Mammary epithelial cell (primary cell): ENCODE measurements around the gene CCDC61.

Experiments
- CTCF ChIP-seq, 2 donors: IDR thresholded peaks in 1 of 2; conservative IDR thresholded peaks in 1 of 2; 2 replicates each; pipeline ENCODE4 v1.5.1; 2011 to 2012; ENCODE audit warnings: inconsistent platforms in 2 of 2, low read length in 2 of 2, mild to moderate bottlenecking in 2 of 2, control low read depth in 1 of 2, low read depth in 1 of 2; ENCODE audit not compliant: insufficient read depth in 1 of 2; ENCODE audit errors: extremely low read depth in 1 of 2
- EZH2 ChIP-seq: IDR thresholded peaks from 2 replicates; pipeline ENCODE4 v1.6.1; 2012; ENCODE audit warnings: low read length, inconsistent platforms, borderline replicate concordance

- no peak for TF ChIP-seq CTCF (conservative IDR thresholded peaks at IDR 0.05 in 1 of 2, IDR thresholded peaks at IDR 0.05 in 1 of 2; ENCODE audit: extremely low read depth in 1 of 2, insufficient read depth in 1 of 2, low read depth in 1 of 2, low read length in 2 of 2)
- TF ChIP-seq EZH2: no peak
These were observed 48.3 kb downstream of the CCDC61 start for GRCh38 chr19:46043519-46043918.
